Raji (cell line): ENCODE measurements around the gene IER3.

Experiments used
- POLR2A ChIP-seq: IDR thresholded peaks from 2 replicates; pipeline ENCODE4 v1.6.1; 2011; ENCODE audit warnings: low read depth, low read length, control low read depth; ENCODE audit not compliant: insufficient read depth

The IER3 gene

DNA sequence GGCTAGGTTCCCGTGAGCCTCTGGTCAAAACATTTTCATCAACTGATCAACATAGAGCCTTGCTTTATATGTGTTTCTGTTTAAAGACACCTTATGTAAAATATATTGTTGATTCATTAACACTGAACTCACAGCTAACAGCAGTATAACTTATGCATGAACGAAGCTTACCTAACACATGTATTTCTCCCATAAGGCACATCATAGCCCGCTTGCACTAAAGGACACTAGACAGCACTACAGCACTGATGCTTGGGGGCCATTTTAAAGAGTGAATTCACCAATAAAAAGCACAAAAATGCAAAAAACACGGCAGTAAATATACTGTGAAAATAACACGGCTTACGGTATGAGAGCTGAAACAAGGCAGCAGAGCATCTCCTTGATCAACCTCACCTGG lies 5.8 kb downstream of the IER3 start:
- no peak for TF ChIP-seq POLR2A

DNA sequence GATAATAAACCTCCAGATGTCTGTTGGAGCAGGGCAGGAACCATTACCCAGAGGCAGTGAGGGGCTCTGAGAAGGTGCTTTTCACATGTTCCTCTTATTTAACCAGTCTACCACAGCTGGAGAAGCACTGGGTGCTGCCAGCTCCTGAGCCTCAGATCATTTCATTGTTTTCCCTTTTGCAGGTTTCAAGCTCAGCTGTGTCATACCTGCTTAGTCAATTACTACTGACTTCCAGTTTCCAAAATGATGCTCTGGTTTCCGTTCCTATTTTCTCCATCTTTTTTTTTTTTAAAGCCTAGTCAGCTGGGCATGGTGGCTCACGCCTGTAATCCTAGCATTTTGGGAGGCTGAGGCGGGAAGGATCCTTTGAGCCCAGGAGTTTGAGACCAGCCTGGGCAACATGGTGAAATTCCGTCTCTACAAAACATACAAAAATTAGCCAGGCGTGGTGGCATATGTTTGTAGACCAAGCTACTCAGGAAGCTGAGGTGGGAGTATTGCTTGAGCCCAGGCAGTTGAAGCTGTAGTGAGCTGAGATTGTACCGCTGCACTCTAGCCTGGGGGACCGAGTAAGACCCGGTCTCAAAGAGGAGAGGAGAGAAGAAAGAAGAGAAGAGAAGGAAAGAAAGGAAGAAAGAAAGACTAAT lies 8.6 kb downstream of the IER3 start:
- no peak for TF ChIP-seq POLR2A

DNA sequence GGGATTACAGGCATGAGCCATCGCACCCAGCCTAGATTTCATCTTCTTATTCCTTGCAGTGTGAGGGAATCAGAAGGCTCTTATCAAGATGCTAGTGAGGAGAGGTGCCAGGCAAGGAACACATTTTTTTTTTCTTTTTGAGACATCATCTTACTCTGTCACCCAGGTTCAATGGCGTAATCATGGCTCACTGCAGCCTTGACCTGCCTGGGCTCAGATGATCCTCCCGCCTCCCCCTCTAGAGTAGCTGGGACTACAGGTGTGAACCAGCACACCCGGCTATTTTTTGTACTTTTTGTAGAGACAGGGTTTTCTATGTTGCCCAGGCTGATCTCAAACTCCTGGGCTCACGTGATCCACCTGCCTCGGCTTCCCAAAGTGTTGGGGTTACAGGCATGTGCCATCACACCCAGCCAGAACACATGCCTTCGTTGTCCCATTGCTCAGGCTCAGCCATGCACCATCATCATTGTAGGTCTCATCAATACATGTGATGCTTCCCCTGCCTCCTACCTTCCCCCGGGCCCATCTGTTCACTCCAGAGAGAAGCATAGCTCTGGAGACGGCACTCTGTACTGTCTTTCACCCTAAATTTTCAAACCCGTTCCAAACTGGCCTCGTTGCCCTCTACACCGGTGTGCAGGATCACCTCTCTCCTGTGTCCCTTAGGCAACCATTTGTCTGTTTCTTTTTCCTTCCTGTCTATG lies 12.0 kb downstream of the IER3 start:
- no peak for TF ChIP-seq POLR2A

DNA sequence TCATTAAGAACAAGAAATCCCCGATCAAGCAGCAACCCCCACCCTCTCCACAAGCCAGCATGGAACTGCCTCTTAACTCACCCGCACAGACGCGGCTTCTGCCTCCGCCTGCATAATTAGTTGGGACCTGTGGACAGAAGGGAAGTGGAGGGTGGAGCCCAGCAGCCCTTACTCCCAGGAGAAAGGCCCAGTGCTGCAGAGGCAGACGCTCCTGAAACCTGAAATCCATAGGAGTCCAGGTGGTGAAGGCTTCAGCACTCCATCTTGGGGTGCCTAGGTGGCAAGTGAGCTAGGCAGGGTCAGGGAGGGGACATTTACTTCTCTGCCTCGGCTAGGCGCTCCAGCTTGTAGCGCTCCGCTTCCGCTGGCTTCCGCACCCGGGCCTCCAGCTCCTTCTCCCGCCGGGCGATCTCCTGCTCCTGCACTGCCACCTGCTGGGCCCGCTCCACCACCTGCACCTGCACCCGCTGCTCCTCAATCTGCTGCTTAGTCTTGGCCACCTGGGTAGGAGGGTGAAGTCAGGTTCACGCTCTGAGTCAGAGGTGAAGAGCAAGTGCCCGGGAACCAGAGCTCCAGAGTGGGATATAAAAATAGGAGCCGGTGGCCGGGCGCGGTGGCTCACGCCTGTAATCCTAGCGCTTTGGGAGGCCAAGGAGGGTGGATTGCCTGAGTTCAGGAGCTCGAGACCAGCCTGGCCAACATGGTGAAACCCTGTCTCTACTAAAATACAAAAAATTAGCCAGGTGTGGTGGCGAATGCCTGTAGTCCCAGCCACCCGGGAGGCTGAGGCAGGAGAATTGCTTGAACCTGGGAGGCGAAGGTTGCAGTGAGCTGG lies 13.5 kb downstream of the IER3 start:
- TF ChIP-seq POLR2A: no peak

DNA sequence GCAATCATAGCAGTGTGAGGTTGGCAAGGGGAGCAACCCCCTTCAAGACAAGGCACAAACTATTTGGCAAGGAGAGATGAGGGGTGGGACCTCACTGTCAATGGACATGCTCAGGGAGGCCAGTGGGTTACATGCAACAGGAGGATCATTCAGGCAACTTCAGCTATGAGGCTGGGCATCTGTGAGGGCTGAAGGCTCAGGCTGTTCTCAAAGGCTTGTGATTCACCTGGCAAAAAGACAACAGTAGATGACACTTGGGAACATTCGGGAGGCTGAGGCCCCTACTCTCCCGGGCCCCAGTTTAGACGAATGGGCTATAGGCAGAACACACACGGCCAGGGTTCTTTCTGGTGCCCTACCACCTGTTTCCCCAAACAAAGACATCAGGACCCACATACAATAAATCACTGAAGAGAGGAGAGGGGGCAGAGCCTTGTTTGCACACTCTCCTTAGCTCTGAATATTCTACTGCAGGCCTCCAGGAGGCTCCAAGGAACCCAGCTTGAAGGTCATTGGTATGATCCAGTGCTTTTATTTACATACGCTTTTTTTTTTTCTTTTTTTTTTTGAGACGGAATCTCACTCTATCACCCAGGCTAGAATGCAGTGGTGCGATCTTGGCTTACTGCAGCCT lies 16.3 kb downstream of the IER3 start:
- TF ChIP-seq POLR2A: no peak

DNA sequence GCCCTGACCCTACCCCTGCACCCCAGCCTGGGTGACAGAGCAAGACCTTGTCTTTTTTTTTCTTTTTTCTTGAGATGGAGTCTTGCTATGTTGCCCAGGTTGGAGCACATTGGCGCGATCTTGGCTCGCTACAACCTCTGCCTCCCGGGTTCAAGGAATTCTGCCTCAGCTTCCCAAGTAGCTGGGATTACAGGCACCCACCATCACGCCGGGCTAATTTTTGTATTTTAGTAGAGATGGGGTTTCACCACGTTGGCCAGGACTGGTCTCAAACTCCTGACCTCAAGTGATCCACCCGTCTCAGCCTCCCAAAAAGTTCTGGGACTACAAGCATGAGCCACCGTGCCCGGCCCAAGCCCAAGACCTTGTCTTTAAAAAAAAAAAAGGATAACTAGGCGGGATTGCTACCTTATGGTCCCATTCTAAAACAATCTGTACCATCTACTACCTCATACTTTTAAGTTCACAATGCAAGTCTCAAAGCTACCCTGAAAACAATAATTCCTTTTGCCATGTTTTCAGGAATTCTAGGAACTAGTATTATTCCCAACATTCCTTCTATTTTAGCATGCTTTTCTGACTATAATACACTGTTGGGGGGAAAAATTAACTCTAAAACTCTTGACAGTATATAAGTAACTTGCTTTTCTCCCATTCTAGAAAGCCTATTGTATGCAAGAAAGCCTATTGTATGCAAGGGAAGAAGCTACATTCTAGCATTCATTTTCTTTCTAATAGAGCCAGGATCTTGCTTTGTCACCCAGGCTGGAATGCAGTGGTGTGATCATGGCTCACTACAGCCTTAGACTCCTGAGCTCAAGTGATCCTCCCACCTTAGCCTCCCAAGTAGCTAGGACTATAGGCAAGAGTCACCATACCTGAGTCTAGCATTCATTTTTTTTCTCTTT lies 17.6 kb downstream of the IER3 start:
- no peak for TF ChIP-seq POLR2A

DNA sequence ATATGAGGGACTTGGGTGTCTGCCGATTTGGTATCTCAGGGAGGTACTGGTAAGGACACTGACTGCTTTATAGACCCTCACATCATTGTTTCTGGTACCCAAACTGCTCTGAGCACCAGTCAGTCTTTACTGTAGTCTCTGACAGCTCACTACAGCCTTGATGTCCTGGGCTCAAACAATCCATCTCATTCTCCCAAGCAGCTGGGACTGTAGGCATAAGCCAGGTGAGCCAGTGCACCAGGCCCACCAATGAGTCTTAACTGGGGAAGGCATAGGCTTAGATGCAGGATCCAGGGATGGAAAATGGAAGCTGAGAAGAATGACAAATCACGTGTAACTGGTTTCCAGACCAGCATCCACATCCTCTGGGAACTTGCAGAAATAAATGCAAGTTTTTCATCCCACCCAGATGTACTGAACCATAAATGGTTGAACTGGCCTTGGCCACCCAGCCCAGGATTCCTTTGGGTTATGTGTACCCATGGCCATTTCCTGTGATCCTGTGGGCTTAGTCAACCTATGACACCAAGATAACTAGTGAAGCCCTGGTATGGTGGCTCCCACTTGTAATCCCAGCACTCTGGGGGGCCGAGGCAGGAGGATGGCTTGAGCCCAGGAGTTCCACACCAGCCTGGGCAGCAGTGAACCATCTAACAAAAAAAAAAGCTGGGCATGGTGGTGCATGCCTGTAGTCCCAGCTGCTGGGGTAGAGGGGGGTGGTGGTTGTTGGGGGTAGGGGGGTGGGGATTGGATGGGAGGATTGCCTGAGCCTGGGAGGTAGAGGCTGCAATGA lies 18.4 kb downstream of the IER3 start:
- peak; percentile 47 for TF ChIP-seq POLR2A

DNA sequence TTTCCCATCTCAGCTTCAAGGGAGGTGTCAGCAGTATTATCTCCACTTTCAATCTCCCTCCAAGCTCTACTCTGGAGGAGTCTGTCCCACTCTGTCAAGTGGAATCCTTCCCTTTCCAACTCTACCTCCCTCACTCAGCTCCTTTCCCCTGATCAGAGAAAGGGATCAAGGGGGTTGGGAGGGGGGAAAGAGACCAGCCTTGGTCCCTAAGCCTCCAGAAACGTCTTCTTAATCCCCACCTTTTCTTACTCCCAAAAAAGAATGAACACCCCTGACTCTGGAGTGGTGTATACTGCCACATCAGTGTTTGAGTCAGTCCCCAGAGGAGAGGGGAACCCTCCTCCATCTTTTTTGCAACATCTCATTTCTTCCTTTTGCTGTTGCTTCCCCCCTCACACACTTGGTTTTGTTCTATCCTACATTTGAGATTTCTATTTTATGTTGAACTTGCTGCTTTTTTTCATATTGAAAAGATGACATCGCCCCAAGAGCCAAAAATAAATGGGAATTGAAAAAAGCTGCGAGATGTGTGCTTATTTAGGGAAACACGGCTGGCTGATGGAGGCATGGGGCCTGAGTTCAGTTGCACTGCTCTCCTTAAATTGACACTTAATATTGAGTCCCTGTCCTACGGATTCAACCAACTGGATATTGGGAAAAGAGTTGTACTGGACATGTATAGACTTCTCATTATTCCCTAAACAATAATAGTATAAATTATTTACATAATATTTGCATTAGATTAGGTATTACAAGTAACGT lies 19.3 kb downstream of the IER3 start:
- TF ChIP-seq POLR2A: no peak

DNA sequence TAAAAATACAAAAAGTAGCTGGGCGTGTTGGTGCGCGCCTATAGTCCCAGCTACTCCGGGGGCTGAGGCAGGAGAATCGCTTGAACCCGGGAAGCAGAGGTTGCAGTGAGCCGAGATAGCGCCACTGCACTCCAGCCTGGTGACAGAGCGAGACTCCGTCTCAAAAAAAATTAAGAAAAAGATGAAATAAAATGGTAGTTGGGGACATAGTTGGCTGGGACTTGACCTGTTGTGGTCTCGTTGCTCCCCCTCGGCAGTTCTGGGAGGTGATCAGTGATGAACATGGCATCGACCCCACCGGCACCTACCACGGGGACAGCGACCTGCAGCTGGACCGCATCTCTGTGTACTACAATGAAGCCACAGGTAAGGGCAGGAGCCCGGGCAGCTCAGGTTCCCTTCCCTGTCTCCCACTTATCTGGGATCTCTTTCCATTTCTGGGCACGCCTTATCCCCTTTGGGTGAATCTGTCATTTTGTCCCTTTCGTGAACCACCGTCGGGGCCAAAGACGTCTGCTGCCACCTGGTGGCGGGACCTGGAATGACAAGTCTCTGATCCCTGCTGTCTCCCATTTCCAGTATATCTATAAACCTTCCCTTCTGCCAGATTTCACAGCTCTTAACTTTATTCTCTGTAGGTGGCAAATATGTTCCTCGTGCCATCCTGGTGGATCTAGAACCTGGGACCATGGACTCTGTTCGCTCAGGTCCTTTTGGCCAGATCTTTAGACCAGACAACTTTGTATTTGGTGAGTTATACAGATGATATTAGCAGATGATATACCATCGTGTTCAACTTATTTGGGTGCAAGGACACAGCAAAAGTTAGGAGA lies 21.9 kb downstream of the IER3 start:
- 0 out of 2 replicates have a peak, but pooled peaks have one; percentile 23 for TF ChIP-seq POLR2A

DNA sequence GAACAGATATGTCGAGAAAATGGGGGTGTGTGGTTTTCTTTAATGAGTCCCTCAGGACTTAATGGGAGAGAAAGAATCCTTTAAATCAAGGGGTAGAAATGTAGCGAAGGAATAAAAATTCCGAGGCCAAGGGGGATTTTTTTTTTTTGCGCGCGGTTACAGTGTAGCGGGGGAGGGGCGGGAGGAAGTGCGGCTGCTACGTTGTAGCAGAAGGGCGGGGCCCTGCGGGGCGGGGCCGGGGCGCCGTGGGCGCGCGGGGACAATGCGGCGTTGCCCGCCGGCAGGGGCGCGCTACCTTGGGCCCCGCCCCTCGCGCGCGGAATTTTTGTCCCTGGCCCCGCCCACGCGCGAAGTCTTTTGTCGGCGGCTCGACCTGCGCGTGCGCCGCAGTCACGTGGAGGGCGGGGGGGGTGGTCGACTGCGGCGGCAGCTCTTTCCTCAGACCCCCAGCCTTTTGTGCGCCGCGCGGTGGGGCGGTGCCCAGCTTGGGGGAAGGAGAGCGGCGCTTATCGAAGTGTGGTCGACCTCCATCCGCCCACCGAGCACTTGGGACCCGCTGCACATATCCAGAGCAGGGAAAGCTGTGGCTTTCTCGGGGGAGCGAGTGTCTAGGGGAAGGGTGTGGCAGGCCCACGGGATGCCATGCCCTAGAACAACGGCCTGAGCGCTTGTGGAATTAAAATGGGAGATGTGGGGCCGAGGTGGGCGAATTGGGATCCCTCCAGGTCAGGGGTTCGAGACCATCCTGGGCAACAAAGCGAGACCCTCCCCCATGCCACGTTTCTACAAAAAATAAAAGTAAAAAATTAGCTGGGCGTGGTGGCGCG lies 22.9 kb downstream of the IER3 start:
- peak; percentile 37 for TF ChIP-seq POLR2A

DNA sequence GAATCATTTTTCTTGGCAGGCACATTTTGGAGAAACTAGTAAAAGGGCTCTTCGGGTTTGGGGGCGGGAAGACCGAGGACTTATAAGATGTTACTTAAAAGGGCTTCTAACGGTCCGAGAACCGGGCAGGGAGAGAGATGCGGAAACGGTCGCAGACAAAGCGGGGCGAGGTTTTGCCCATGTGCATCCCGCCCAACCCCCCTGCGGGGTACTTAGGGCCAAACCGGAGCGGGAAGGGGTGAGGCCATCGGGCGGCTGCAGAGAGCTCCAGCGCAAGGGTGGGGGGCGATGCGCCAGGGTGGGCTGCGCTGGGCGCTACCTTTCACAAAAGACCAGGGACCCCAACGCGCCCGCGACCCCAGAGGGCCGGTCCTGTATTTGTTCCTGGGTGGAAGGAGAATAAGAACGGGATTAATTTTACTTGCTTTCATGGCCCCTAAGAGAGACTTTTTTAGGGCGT lies 23.6 kb downstream of the IER3 start:
- peak; percentile 43 for TF ChIP-seq POLR2A
